HG02759 (cell line): ENCODE measurements around the gene AJAP1.

Experiments used
- ATAC-seq: cut with Tn5 transposase; IDR thresholded peaks from one replicate; pipeline ENCODE4 v1.9.1; 2021; ENCODE audit warnings: mild to moderate bottlenecking, moderate library complexity; ENCODE audit not compliant: unreplicated experiment

AJAP1 gene

DNA sequence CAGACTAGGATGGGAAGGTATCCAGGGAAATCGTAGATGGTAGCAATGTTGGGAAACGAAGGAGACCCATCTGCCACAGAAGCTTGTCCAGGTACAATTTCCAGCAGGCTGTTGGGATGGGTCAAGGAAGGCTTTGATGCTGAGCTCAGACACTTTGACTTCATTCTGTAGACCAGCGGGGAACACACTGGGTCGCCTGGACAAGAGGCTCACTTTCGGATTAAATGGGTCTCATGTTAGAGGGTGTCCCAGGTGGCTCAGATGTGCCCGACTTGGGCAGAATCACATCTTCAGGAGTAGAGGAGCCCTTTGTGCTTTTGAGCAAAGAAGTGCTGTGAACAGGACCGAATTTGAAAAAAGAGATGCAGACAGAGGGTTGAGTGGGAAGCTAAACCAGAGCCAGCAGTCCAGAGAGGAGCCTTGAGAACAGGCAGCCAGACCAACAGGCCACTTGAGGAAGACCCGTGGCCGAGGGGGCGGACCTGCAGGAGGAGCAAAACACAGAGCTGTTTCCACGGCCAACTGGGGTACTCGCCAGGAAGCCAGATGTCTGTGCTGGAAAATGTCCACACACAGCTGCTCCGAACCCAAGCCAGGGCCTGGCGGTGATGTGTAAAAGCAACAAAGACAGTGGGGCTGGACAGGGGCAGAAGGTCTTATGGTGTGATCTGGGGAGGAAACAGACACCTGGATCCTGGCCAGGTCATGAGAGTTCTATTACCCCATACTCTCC lies 146.9 kb downstream of the AJAP1 start:
- ATAC-seq: no peak

DNA sequence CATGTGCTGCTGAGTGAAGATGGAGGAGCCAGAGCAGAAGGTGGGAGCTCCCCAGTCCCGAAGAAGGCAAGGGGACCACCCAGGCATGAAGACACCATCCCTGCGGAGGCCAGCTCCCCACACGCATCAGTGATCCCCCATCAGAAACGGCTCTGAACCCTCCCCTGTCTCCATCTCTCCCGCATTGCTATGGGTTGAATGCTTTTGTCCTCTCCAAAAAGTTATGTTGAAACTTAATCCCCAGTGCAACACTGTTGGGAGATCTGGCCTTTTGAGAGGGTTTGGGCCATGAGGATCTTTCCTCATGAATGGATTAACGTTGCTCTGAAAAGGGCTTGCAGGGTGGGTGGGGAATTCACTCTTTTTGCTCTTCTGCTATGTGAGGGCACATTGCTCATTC lies 147.6 kb downstream of the AJAP1 start:
- no peak for ATAC-seq

DNA sequence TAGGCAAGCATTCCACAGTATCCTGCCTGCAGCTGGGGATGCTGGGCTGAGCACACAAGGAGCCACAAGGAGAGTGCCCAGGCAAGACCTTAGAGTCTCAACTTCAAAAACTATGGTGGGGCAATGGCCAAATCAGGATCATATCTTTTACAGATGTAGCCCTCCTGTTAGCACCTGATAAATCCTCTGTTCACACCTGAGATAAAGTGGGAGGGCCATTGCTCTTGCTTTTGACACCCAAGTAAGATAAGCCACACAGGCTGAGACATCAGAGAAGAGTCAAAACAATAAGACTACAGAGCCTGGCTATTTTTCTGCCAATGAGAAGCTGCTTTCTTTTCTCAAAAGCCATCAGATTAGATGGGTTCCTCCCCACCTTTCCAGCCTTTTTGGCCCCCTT lies 148.9 kb downstream of the AJAP1 start:
- ATAC-seq: no peak

DNA sequence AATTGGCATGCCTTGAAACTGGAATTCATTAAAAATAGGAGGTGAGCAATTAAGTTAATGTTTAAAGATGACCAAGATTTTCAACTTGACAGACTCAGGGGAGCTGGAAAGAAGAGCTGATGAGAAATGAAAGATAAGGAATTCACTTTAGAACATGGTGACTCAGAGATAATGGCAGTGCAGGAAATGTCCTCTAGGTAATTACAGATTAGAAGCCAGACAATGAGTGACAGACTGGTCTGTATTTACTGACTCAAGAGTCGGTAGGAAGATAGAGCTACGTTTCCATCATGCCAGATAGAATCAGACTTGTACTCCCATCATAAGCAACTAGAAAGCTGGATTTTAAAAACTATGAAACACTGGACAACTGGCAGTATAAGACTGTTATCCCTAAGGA lies 151.6 kb downstream of the AJAP1 start:
- no peak for ATAC-seq

DNA sequence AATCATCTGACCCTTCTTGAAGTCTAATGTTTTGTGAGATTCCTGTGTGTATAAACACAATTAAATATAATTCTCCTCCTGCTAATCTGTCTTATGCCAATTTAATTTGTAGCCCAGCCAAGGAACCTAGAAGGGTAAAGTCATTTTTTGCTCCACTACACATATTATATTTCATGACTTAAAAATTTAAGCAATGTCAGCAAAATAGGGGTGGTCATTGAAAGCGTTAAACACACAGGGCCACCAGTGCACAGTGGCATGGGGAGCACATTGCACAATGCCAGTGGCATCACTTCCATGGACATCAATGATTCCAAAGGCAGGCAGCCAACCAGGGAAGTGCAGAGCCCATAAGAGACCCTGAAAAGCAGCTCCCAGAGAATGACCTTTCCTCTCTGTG lies 166.1 kb downstream of the AJAP1 start:
- ATAC-seq: no peak

DNA sequence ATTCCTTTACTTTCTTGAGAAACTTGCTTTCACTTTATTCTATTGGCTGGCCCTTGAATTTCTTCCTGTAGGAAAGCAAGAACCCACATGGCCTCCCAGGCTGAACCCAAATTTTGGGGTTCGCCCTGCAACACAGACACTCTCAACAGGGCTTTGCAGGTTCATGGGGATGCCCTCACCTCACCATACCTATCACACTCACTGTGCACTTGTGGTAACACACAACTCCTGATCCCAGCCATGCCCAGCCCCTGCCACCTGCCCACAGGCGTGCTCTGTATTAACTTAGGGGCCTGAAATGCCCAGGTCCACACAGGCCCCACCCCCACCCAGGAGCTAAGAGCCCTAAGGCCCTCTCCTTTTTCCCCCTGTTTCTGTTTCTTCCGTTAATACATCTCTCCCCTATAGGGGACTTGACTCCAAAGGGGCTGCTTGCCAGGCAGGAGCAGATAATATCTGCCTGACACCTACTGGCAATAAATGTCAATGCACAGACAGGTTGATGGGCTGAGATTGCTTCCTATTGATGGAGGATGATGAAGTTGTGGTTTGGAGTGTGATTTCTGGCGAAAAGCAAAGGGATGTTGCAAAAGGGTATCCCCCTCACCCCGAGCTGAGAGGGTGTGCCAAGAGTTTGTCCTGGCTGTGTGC lies 171.5 kb downstream of the AJAP1 start:
- ATAC-seq: no peak

DNA sequence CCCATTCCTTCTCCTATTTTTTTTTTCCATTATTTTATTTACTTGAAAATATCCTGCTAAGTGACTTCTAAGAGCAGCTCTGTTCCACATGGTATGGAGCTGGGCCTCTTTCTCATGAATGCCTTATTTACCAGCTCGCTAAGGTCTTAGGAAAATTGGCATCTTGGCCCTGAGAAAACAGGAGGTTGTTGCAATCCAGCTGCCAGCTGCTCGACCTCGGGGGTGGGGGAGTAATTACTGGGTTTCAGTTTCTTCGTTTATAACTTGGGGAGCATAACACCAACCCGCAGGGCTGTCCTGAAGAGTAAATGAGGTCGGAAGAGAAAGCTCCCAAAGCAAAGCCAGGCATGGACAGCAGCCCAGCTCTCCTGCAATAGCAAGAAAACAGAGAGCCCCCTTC lies 176.3 kb downstream of the AJAP1 start:
- no peak for ATAC-seq

DNA sequence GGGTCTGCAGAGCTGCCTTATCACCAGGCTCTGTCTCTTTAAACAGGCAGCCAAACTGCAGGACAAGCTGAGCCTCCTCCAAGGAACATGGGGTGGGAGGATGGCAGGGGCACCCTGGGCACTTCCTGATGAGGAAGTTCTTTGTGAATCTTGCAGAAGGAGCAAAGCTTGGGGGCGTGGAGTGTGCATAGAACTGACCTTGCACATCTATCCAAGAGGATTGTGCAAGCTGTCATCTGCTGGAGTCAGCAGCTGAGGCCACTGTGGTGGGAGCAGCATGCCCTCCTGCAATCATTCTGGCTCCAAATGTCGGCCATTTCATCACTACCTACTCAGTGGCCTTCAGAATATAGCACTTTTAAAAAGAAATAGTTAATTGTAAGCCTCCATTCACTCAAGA lies 182.2 kb downstream of the AJAP1 start:
- ATAC-seq: no peak

DNA sequence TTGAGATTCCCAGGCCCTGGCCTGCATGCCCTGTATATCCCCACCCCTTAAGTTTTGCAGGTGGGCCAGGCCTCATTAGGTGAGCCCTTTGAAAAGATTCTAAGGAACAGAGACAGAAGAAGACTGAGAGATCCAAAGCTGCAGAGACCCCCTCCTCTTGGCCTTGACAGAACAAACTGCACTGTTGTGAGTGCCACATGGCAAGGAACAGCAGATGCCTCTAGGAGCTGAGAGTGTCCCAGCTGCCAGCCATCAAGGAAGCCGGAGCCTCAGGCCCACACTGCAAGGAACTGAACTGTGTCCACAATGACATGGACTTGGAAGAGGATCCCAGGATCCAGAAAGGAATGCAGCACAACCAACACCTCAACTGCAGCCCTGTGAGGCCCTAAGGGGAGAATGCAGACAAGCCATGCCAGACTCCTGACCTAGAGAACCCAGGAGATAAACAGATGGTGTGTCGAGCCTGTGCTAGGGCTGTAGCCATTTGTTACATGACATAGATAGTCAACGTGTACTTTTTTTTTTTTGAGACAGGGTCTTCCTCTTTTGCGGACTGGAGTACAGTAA lies 182.7 kb downstream of the AJAP1 start:
- no peak for ATAC-seq

DNA sequence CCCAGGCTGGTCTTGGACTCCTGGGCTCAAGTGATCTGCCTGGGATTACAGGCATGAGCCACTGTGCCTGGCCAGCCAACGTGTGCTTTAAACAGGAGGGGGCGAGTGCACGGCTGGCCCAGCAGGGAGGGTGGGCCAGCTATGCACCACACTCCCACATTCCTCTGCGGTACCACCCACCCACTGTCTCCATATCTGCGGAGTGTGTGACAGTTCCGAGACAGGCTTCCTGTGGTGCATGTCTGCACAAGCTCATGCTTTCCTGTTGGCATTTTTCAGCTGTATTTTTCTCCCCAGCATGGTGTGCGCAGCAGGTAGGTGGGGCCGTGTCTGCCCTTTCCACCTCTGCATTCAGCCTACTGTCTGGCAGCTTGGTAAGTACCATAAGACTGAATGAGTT lies 183.3 kb downstream of the AJAP1 start:
- no peak for ATAC-seq

DNA sequence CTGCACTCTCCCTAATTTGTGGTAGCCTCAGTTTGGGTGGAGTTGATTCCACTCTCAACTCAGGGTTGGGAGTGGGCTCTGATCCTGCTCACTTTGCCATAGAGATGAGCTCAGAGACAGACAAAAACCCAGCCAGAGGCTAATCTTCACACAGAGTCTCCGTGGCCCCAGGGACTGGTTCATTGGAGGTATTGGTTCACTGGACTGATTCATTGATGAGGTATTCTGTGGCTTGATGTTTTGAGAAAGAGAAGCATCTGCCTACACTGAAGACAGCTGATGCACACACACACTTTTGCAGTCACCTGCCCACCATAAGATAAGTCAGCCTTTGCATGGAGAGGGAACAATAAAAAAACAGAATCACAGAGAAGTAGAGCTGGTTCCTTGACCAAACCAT lies 183.8 kb downstream of the AJAP1 start:
- no peak for ATAC-seq
